HG03103 (cell line): ENCODE measurements around the gene KIRREL2.
A peak's percentile ranks its signal among the peaks of the same experiment; 100 is the strongest.
"Not testable (repeated sequence)": the region's sequence is repeated elsewhere in the genome, so short reads cannot be mapped to it uniquely, and the experiment has no call there.

Source experiments
- ATAC-seq: cut with Tn5 transposase; IDR thresholded peaks from one replicate; pipeline ENCODE4 v1.9.1; 2021; ENCODE audit warnings: low read depth; ENCODE audit not compliant: unreplicated experiment

Gene KIRREL2

DNA sequence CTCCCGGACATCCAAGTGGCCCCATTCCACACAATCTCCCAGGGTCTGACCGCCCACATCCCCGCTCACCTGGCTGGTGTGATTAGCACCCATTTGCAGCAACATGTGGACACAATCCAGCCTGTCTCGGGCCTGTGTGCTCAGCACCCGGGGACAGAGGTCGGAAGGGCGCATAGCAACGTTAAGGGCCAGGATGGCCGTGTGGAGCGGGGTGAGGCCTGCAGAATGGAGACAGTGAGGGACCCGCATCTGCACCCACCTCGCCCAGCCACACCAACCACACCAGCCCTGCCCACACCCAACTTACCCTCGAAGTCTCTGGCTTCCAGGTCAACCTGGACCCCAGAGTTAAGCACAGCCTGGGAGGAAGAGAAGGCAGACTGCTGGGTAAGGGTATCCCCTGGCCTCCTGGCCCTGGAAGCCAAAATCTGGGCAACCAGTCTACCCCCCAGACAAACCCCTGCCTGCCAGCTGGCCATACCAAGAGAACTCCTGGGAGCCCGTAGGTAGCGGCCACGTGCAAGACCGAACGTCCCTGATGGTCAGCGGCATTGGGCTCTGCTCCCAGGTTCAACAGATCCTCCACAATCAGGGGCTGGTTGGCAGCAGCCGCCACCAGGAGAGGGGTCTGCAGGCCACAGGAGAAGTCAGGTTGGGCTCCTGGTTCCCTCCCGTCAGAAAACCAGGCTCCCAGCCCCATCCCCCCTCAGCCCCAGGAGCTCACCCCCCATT is 39.4 kb downstream of the KIRREL2 start:
- no peak for ATAC-seq

DNA sequence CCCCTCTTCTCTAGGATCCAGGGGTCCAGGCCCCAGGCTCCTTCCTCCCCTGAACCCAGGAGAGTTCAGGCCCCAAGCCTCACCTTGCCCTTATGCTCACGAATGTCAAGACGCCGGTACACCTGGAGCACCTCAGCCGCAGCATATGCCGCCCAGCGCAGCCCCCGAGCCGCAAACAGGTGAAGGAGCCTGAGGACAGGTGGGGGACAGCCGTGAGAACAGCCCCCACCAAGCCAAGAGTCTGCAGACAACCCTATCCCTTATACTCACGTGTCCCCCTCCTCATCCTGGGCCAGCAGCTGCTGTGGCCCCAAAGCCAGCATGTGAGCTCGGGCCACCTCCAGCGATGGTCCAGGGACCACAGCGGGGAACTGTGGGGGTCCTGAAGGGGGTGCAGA is 39.9 kb downstream of the KIRREL2 start:
- no peak for ATAC-seq

DNA sequence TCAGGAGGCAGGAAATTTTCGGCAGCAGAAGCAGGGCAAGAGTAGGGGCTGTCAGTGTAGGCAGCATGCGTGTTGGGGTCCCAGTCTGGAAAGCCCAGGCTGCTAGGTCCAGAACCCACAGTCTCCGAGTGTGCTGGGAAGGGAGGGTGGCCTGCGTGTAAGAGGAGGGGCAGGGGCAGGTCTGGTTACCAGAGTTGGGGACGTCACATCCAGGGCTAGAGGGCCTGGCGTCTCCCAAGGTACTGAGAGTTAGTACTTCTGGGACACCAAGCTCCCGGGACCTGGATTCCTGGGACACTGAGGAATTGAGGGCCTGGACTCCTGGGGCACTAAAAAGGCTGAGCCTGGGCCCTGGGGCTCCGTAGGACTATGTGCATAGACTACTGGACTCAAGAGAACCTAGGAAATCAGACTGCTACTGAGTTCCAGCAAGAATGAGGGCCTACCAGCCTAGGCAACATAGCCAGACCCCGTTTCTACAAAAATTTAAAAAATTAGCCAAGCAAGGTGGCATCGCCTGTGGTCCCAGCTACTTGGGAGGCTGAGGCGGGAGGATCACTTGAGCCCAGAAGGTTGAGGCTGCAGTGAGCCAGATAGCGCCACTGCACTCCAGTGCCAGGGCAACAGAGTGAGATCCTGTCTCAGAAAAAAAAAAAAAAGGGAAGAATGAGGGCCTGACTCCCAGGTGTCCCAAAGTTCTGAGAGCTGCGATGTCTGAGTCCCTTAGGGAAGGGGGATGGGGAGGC is 41.2 kb downstream of the KIRREL2 start:
- no peak for ATAC-seq

DNA sequence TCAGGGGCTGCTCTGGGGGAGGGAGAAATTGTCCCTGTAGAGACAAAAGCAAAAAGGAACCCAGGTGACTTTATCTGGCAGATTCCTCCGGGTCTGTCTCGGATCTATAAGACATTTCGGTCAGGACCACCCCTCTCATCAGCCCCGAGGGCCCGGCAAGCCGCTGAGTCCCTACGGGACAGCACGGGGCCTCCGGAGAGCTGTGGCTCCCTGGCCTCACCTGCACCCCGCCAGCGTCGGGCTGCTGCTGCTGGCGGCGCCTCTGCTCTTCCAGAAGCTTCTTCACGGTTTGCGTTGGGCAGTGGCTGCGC is 41.7 kb downstream of the KIRREL2 start:
- ATAC-seq: no peak

DNA sequence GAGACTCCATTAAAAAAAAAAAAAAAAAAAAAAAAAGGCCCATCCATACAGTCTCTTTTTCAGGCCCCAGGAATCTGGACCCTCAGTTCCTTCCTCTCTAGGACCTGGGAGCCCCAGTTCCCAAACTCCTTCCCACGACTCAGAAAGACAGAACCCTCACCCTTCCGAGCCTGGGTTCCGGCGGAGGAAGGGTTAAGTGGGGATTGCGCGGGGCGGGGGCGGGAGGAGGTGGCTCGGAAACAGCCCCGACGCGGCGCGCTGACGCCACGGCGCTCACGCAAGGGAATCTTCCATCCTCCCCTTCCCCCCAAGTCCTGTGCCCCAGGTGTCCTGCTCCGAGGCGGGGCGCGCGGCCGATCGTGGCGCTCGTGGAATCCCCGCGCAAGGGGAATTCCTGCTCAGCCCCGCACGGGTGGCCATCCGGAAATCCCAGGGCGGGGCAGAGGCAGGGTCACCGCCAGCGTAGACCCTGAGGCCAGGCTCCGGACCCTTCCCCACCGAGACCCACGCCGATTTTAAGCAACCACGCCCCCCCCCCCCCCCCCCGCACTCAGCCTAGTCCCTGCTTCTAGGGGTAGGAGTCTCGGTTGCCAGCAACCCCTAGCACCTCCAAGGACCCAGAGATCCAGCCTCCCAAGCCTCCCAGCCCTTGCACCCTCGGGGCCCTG is 43.0 kb downstream of the KIRREL2 start:
- ATAC-seq: peak; percentile 42

DNA sequence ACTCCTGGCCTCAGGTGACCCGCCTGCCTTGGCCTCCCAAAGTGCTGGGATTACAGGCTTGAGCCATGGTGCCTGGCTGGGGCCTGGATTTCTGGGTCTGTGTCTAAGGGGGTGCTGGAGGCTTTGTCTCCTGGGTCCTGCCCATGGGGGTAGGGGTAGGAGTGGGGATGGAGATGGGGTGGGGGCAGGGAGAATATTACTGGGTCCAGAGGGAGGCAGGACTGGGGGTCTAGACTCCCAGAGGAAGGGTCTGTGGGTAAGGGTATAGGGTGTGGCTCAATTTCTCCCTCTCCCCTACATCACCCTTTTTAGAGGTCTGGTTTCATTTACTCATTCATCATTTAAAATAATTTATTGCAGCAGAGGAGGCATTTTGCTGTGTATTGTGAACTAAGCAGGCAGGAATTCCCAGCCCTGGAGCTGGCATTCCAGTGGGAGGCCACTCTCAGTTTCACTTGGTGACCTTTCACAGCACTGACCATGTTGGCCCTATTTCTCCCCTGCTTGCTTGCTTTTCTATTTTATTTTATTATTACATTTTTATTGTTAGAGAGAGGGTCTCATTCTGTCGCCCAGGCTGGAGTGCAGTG is 44.4 kb downstream of the KIRREL2 start:
- ATAC-seq: no peak

DNA sequence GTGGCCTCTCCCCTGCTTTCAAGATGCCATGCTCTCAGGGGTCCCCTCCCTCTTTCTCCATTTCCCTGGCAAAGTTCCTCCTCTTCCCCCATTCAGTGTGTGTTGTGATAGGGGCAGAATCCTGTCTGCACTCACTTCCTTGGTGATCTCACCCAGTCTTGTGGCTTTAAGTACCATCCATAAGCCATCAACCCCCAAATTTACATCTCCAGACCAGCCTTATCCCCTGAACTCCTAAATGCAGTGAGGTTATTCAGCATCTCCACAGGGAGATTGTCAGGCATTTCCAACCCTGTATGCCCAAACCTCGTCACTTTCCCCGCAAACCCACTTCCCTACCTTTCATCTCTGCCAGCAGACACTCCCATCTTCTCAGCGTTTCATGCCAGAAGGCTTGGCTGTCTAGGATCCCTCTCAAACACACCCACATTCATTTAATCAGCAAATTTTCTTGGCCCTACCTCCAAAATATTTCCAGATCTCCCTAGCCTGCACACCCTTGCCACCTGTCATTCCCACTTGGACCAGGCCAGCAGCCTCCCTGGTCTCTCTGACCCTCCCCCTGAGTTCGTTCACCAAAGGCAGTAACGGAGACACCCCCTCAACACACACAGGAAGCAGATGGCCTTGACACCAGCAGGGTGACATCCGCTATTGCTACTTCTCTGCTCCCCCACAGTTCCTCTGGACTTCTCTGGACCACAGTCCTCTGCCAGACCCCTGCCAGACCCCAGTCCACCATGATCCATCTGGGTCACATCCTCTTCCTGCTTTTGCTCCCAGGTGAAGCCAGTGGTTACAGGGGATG is 45.3 kb downstream of the KIRREL2 start, which contains the start of gene HCST:
Gene HCST, plus strand, starts transcription at position 676 of the 808 bp plus-strand sequence. Its CDS starts 65 bp downstream, at position 741.
- no peak for ATAC-seq

DNA sequence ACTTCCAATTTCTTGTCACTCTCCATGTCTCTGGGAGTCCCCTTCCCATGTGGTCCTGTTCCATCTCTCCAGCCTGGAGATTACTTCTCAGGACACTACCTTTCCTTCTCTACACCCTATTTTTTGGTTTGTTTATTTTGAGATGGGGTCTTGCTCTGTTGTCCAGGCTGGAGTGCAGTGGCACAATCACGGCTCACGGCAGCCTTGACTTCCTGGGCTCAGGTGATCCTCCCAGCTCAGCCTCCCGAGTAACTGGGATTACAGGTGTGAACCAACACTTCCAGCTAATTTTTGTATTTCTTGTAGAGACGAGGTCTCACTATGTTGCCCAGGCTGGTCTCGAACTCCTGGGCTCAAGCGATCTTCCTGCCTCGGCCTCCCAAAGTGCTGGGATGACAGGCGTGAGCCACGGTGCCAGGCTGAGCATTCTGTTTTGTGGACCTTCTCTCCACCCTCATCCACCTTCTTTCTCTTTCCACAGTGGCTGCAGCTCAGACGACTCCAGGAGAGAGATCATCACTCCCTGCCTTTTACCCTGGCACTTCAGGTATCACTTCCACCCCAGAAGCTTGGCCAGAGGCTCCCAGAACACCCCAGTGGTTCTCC is 46.3 kb downstream of the KIRREL2 start:
- ATAC-seq: no peak

DNA sequence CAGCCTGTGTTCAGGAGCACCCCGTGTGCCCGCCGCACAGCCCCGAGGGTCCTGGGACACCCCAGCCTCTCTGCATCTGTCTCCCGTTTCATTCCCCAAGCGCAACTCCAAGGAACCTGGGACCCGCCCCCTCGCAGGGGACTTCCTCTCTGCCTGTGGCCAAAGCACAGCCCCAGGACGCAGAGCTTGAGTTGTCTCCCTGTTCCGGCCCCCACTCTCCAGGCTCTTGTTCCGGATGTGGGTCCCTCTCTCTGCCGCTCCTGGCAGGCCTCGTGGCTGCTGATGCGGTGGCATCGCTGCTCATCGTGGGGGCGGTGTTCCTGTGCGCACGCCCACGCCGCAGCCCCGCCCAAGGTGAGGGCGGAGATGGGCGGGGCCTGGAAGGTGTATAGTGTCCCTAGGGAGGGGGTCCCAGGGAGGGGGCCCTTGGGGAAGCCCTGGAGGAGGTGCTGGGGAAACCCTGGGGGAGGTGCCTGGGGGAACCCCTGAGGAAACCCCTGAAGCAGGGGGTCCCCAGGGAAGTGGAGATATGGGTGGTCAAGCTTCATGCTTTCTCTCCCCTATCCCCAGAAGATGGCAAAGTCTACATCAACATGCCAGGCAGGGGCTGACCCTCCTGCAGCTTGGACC is 47.0 kb downstream of the KIRREL2 start:
- ATAC-seq: peak; percentile 42

DNA sequence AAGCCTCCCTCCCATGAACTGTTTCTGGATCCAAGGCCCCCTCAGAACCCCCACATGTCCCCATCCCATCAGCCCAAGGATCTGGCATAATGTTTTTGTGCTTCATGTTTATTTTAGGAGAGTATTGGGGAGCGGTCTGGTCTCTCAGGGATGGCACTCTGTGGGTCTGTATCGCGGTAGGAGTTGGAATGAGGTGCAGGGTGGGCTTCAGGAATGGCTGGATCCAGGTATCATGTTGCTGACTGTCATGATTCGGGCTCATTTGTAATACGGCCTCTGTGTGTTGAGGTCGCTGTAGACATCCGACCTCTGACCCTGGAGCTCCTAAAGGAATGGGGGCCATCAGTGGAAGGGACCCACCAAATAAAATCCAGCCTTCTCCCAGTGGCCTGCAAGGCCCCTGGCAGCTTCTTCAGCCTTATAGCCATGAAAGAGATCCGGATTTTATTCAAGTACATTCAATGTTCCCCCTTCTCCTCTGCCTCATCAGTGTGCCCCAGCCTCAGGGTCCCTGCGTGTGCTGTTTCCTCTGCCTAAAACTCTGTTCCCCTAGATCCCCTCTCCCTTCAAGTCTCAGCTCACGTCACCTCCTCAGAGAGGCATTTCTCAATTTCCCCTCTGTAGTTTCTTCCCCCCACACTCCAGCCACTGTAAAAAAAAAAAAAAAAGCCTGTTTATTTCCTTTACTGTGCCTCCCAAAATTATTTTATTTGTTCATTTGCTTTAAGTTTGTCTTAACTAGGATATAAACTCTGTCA is 47.8 kb downstream of the KIRREL2 start:
- no peak for ATAC-seq

DNA sequence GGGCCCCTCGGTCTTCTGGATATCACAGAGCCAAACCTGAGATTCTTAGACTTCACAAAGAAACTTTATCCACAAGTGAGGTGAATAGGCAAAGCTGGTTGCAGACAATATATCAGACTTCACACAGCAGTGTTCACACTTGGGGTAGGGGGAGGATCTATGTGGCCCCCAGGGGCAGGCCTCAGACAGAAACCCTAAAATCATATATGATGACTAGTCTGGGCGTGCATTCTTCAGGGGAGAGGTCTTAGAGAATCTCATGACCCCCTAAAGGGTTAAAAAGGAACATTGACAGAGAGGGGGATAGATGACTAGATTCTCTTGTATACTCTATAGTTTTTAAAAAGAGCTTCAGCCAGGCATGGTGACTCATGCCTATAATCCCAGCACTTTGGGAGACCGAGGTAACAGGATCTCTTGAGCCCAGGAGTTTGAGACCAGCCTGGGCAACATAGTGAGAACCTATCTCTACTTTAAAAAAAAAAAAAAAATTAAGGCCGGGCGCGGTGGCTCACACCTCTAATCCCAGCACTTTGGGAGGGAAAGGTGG is 48.5 kb downstream of the KIRREL2 start:
- ATAC-seq: no peak

DNA sequence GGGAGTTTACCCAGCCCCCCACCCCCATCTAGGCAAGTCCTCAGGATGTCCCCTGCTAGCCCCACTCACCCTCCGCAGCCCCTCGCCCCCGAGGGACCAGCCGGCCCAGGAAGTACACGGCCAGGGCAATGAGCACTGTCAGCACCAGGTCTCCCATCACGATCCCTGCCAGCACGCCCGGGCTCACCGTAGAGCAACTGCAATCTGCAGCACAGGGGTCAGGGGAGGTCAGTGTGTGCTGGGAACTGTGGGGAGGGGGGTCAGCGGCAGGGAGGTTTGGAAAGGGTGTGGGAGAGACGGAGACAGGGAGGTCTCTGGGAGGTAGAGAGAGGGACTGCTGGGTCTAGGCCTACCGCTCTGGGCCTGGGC is 50.6 kb downstream of the KIRREL2 start:
- no peak for ATAC-seq

DNA sequence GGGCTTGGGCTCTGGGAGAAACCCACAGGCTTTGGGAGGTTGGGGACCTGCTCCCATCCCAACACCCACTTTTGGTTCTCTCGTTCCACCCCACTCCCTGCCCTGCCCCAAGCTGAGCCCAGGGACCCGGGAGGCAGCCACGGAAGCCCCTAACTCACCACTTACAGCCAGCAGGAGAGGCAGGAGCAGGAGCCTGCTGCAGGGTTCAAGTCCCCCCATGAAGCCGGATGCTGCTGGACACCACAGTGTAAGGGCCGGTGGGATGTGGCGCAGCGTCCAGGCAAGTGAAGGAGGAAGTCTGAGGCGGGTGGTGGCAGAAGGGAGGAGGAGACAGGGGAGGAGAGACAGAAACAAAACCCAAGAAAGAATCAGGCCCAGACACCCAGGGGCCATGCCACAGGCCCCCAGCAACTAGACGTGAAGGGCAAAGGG is 51.3 kb downstream of the KIRREL2 start, which contains the start of gene TYROBP:
Gene TYROBP, minus strand, starts transcription at position 286 of the 432 bp plus-strand sequence. Its CDS starts 67 bp downstream, at position 219.
- ATAC-seq: no peak

DNA sequence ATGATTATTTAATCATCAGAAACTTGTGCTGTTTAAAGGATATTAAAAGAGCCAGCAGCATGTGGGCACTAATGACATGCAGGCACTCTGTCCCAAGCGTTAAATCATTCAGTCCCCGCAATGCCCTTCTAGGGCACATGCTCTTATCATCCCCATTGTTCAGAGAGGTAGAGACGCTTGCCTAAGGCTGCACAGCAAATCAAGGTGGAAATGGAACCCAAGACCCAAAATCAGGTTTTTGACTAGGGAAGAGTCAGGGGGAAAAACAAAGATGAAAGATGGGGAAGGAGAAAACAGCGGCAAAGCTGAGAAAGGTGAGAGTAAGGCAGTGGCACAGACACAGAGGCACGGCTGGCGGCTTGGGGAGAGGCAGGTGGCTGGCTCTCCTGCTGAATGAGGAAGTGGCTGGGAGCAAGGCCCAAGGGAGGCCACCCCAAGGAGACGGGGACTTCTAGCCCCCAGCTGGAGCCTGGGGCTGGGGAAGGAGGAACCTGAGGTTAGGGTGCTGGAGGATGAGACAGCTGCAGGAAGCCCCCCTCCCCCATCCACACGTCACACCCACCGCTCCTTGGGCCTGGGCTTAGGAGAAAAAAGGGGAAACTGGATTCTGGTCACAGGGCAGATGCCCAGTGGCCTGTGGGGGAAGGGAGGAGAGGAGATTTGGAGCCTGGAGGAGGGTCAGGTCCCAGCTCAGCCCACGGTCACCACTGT is 52.4 kb downstream of the KIRREL2 start:
- no peak for ATAC-seq

DNA sequence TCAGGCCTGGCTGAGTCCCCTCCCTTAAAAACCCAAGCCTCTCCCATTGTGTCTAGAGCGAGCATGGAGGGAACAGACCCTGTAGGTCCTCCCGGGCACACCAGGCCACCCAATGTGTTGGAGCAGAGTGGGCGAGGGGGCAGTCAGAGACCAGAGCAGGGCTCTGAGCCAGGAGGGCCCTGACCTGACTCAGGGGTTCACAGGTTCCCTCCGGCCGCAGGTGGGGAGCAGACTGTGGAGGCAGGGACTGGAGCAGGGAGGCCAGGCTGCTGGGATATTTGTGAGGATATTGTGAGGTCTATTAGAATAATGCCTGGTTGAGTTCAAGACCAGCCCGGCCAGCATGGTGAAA is 52.9 kb downstream of the KIRREL2 start:
- ATAC-seq: no peak

DNA sequence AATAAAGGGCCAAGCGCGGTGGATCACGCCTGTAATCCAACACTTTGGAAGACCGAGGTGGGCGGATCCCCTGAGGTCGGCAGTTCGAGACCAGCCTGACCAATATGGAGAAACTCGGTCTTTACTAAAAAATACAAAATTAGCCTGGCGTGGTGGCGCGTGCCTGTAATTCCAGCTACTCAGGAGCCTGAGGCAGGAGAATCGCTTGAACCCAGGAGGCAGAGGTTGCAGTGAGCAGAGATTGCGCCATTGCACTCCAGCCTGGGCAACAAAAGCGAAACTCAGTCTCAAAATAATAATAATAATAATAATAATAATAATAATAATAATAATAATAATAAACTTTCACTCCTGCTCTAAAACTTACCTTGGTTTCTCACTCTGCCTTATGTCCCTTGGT is 53.6 kb downstream of the KIRREL2 start:
- not testable (repeated sequence) for ATAC-seq

DNA sequence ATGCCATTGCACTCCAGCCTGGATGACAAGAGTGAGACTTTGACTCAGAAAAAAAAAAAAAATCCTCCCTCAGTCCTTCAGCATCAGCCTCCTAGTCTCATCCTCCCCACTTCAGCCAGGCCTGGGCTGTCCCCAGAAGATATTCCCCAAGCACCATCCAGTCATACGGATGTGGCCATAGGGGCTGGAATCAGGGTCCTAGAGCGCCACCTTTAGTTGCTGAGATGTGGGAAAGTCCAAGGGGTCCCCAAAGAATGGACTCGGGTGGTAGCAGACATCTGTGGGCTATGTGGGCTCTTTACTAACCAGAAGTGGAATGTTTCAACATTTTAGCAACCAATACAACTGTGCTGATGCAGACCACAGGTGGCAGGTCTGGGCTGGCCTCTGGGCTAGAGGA is 54.5 kb downstream of the KIRREL2 start:
- ATAC-seq: no peak

DNA sequence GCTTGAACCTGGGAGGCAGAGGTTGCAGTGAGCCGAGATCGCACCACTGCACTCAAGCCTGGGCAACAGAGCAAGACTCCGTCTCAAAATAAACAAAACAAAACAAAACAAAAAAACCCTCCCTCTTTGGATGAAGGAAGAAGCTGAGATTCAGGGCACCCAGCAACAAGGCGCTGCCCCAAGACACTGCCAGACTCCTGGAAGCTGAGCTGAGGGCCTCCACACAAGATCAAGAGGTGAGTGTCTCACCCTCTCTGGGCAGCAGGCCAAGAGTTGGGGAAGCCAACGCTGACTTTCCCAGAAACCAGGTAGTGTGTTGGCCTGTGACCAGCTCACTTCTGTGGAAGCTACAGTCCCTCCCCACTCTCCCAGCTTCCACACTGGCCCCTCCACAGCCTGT is 55.1 kb downstream of the KIRREL2 start:
- ATAC-seq: no peak
